Kidney tubule cell (primary cell): ENCODE results near the gene KAT5.
"Not testable (repeated sequence)": the region's sequence is repeated elsewhere in the genome, so short reads cannot be mapped to it uniquely, and the experiment has no call there.

Experiments
- DNase-seq: peaks from one replicate; pipeline ENCODE4 v3.0.0-alpha.2; 2018; ENCODE audit warnings: low spot score

Gene KAT5

DNA sequence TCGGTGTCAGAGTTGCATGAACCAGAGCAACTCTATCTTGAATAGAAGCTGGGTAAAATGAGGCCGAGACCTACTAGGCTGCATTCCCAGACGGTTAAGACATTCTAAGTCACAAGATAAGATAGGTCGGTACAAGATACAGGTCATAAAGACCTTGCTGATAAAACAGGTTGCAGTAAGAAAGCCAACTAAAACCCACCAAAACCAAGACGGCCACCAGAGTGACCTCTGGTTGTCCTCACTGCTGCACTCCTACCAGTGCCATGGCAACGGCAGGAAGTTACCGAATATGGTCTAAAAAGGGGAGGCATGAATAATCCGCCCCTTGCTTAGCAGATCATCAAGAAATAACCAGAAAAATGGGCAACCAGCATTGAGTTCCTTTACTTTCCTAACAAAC, 2.4 kb upstream of the KAT5 start:
- no peak for DNase-seq

DNA sequence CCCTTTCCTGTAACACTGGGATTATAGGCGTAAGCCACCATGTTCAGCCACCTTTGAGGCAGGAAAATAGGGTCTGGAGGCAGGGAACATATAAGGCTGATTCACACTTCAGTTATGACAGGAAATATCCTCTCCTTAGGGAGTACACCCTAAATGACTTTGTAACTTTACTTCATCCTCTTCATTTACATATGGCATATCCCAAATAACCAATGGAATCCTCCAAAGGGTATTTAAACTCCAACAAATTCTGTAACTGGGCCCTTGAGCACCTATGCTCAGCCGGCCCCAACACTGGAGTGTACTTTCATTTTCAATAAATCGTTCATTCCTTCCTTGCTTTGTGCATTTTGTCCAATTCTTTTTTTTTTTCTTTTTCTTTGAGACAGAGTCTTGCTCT, 1.6 kb upstream of the KAT5 start:
- peak; percentile 9 for DNase-seq

DNA sequence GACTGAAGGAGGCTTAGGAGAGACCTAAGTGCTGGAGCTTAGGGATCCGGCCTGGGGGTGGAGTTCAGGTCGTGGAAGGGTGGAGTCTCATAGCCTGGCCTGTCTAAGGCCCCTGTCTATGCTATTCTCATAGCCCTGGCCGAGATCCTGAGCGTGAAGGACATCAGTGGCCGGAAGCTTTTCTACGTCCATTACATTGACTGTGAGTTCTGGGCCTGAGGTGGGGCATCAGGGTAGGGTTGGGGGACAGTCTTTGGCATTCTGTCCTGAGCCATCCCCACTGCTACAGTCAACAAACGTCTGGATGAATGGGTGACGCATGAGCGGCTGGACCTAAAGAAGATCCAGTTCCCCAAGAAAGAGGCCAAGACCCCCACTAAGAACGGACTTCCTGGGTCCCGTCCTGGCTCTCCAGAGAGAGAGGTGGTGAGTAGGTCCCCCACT, 603 bp downstream of the KAT5 start:
- DNase-seq, result no peak

GRCh38 chr11:65713212-65713969, 1.3 kb downstream of the KAT5 start:
- no peak for DNase-seq

GRCh38 chr11:65714433-65714832, 2.4 kb downstream of the KAT5 start:
- DNase-seq, result peak; percentile 4

DNA sequence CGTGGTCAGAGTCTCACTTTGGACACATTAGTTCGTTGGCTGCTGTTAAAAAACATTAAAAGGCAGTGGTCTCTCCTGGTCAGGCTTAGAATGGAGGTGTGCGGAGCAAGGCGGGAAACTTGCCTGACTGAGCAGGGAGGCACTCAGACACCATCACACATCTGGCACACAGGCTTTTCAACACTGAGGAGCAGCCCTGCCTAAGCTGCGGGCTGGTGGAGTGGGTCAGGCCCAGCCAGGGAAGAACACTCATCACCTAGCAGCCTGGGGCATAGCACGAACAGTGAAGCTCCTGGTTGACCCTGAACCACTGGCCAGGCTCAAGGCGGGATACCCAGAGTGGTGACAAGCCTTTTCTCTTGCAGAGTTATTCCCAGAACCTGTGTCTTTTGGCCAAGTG, 4.2 kb downstream of the KAT5 start:
- no peak for DNase-seq

DNA sequence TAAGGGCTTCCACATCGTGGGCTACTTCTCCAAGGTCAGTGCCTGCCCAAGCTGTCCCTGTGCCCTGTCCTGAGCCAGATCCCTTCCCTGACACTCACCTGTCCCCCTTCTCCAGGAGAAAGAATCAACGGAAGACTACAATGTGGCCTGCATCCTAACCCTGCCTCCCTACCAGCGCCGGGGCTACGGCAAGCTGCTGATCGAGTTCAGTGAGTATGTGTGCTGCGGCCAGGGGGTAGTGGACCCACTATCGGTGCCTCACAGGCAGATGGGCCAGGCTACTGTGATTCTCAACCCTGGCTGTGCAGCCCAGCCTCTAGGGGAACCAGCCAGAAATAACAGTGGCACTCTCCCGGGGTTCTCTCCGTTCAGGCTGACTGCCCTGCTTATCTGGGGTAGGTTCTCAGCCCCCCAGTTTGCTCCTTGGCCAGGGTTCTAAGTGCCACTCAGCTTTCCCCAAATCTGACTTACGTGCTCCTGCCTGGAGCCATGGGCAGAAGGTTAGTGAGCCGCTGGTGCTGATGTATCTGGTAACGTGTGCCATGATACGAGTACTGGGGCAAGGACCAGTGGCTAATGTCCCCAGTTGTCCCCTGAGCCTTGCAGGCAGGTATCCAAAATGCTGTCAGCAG, 4.8 kb downstream of the KAT5 start:
- DNase-seq, result no peak

- DNase-seq, result no peak
Measured at GRCh38 chr11:65717906-65718305, 5.9 kb downstream of the KAT5 start.

GRCh38 chr11:65718531-65718930, 6.5 kb downstream of the KAT5 start:
- no peak for DNase-seq

GRCh38 chr11:65718964-65719492, 7.0 kb downstream of the KAT5 start:
- peak; percentile 11 for DNase-seq

GRCh38 chr11:65719871-65720210, 7.8 kb downstream of the KAT5 start:
- peak; percentile 19 for DNase-seq

DNA sequence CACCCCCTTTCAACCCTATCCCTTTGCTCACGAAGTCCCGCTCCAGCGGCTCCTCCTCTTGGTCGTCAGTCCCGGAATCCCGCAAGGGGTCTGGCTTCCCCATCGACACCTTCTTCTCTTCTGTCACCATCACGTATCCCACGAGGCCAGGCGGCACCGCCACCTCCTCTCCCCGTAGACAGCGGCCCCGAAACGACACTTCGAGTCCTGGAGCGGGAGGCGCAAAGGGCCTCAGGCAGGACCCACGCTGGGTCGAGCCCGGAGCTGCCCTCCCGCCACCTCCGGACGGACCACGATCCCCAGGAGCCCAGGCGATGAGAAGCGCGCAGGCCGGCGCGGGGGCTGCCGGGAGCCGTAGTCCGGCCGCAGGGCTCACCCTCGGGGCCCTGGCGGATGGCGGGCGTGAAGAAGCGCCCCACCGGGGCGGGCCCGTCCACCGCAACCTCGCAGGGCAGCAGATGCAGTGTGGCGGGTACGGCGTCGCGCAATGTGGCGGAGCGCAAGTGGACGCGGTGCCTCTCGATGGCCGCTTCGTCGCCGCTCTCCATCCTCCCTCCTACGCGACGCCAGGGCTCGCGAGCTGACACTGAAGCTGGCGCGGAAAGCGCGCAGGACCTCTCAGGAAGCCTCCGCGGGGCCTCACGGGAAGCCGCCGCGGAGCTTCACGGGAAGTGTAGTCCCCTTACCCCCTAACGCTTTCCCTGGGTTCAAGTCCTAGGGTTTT, 8.3 kb downstream of the KAT5 start, which contains the start of gene RNASEH2C:
Gene RNASEH2C (minus strand): TSS at position 588 of the 724 bp plus-strand sequence. CDS start 40 bp downstream, at position 548.
- DNase-seq, result peak; percentile 83

DNA sequence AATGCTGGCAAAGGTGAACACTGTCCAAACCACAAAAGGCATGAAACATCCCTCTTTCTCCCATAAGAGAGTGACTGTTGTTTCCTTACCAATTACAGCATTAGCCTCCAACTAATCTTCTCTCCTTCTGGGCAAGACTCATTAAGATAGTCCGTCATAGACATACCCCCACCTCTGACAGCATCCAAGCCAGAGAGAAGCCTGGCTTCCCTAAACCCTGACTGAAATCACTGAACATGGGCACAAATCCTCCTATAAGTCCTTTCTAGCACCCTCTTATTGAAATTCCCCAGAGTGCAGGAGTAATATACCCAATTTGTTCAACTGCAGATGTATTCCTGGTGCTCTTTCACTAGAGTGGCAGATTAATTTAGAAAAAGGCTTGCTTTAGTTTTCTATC, 10.2 kb downstream of the KAT5 start:
- DNase-seq, result no peak

DNA sequence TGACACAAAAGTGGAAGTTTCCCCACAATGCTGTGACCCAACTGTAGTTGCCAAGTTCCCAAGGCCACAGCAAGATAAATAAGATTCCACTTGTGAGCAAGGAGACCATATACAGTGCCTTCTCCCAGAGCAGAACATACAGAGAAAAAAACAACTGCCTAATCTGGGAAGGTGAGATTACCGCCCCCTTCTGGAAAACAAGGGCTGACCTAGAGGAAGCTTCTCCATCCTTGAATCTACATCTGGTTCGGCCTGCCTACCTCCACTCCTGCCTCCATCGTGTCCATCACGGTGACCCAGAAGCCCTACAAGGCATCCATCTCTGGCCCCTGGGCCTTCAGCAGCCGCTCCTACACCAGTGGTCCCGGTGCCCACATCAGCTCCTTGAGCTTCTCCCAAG, 14.6 kb downstream of the KAT5 start:
- no peak for DNase-seq

- no peak for DNase-seq
Measured at GRCh38 chr11:65727865-65728264, 15.8 kb downstream of the KAT5 start.

GRCh38 chr11:65730461-65730860, 18.4 kb downstream of the KAT5 start:
- no peak for DNase-seq

DNA sequence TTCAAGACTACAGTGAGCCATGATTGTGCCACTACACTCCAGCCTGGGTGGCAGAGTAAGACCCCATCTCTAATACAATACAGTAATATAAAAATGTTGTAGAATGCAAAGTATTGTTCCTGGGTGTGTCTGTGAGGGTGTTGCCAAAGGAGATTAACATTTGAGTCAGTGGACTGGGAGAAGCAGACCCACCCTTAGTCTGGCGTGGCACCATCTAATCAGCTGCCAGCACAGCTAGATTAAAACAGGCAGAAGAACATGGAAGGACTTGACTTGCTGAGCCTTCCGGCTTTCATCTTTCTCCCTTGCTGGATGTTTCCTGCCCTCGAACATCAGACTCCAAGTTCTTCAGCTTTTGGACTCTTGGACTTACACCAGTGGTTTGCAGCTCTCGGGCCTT, 23.1 kb downstream of the KAT5 start:
- not testable (repeated sequence) for DNase-seq

DNA sequence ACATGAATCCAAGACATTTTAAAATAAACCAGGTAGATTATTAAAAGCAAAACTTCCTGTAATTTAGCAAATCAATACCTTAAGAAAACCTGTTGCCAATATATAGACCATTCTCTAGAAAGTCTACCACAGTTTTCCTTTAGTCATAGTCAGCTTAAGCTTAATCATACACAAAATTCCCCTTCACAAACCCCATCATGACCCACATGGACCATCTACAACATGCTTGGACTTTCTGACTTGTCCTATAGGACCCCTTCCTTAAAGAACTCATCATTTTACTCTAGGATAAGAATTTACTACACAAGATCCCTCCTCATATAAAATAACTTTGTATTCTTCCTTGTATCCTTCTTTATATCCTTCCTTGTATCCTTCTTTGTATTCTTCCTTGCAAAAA, 24.8 kb downstream of the KAT5 start:
- DNase-seq, result no peak

- DNase-seq, result no peak
Measured at GRCh38 chr11:65739022-65739421, 27.0 kb downstream of the KAT5 start.

DNA sequence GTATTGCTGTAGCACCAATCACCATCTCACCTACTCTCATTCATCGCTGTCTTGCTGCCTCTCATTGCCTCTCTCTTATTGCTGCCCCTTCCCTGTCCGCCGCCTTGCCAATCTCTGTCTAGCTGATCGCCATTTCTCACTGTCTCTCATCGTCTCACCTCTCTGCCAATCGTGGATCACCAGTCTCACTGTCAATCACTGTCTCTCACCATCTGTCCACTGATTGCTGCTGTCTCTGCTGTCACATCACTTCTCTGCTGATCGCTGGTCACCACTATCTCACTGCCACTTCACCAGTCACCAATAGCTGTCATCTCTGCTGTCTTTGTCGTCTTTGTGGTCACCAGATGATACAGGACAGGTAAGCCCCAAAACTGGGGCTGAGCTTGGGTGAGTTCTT, 29.1 kb downstream of the KAT5 start:
- no peak for DNase-seq

GRCh38 chr11:65742353-65742752, 30.3 kb downstream of the KAT5 start:
- DNase-seq, result no peak

GRCh38 chr11:65743681-65744025, 31.6 kb downstream of the KAT5 start:
- no peak for DNase-seq
